Brain microvascular endothelial cell (primary cell): ENCODE results near the gene HAUS7.

Experiments
- DNase-seq: peaks from one replicate; pipeline ENCODE4 v3.0.0-alpha.2; 2020
- H3K27ac ChIP-seq: fragments of 250-450 bp; sonication (Bioruptor Pico); 2 replicates; pipeline ENCODE4 v1.5.1; 2020; ENCODE audit warnings: mild to moderate bottlenecking, moderate library complexity
- H3K27me3 ChIP-seq: fragments of 250-450 bp; sonication (Bioruptor Pico); replicated peaks from 2 replicates; pipeline ENCODE4 v1.5.1; 2020; ENCODE audit warnings: mild to moderate bottlenecking
- H3K36me3 ChIP-seq: fragments of 250-450 bp; sonication (Bioruptor Pico); replicated peaks from 2 replicates; pipeline ENCODE4 v1.5.1; 2020; ENCODE audit warnings: mild to moderate bottlenecking
- H3K4me3 ChIP-seq: 2 replicates; pipeline ENCODE4 v1.5.1; 2011; ENCODE audit warnings: low read depth, mild to moderate bottlenecking, control low read depth, low read length, moderate library complexity
- in situ Hi-C: cut with HindIII; loops from 2 replicates; pipeline ENCODE4 v1.10.0; 2017; ENCODE audit warnings: low sequenced_read_pairs, low pct_ligation_motif_present
- TF ChIP-seq, protein P1 (sequence below): IDR thresholded peaks from 2 replicates; pipeline ENCODE4 v1.5.1; 2011; ENCODE audit warnings: low read depth, mild to moderate bottlenecking, moderate library complexity, low read length, control low read depth, inconsistent platforms; ENCODE audit errors: missing control alignments

HAUS7 gene

DNA sequence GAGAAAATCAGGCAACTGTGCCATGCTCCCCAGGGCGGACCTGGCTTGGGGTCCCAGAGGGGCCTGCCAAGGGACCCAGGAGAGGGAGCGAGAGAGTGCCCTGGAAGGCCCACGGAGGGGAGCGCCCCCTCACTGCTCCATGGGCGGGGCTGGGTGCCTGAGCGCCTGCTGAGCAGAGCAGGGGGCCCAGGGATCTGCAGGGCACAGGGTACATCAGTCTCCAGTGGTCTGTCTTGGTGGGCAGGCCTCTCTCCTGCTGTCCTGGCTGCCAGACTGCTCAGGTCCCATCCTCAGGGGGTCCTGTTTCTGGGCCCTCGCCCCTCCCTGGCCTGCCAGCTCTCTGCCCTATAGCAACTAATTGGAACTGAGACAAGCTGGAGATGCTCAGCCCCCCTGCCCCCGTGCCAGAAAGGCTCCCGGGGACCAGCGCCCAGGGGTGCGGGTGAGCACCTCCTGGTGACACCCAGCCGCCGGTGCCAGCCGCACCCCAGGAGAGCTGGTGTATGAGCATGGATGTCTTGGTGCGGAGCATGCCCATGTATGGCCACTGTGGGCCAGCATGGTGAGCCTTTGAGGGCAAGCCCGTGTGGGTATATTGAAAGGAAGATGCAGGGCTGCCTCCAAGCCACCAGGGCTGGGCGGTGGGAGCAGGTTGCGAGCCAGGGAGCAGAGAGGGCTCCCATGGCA lies 25.7 kb upstream of the HAUS7 start:
- no peaks in the 10 kb centered on the region for H3K27me3 ChIP-seq
- no peak overlapping the region for H3K27ac ChIP-seq
- no peak for DNase-seq
- TF ChIP-seq, protein P1, sequence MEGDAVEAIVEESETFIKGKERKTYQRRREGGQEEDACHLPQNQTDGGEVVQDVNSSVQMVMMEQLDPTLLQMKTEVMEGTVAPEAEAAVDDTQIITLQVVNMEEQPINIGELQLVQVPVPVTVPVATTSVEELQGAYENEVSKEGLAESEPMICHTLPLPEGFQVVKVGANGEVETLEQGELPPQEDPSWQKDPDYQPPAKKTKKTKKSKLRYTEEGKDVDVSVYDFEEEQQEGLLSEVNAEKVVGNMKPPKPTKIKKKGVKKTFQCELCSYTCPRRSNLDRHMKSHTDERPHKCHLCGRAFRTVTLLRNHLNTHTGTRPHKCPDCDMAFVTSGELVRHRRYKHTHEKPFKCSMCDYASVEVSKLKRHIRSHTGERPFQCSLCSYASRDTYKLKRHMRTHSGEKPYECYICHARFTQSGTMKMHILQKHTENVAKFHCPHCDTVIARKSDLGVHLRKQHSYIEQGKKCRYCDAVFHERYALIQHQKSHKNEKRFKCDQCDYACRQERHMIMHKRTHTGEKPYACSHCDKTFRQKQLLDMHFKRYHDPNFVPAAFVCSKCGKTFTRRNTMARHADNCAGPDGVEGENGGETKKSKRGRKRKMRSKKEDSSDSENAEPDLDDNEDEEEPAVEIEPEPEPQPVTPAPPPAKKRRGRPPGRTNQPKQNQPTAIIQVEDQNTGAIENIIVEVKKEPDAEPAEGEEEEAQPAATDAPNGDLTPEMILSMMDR, result peak; percentile 27
- in situ Hi-C loops, result no loop called here
- peak overlapping the region; percentile 72 for H3K4me3 ChIP-seq
- H3K36me3 ChIP-seq, result no peaks in the 10 kb centered on the region

DNA sequence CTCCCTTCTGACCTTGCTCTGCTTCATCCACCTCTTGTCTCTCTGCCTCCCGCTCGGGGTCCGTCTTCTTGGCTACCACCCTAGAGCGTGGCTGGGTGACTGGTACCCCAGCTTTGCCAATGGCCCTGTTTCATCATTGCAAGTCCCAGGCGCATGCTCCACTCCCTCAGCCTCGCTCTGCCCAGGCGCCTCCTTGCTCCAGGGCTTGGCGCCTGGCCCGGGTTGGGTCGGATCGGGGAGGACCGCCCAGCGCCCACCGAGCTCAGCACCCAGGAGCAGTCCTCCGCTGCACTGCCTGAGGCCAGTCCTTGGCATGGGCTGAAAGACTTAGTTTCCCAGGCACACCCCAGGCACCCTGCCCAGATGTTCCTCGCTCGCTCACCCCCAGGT lies 25.0 kb upstream of the HAUS7 start:
- peak overlapping the region; percentile 72 for H3K4me3 ChIP-seq
- H3K36me3 ChIP-seq, result no peaks in the 10 kb centered on the region
- no peak for DNase-seq
- H3K27ac ChIP-seq, result no peak overlapping the region
- TF ChIP-seq, protein P1, result no peak
- H3K27me3 ChIP-seq, result no peaks in the 10 kb centered on the region
- in situ Hi-C loops, result no loop called here

DNA sequence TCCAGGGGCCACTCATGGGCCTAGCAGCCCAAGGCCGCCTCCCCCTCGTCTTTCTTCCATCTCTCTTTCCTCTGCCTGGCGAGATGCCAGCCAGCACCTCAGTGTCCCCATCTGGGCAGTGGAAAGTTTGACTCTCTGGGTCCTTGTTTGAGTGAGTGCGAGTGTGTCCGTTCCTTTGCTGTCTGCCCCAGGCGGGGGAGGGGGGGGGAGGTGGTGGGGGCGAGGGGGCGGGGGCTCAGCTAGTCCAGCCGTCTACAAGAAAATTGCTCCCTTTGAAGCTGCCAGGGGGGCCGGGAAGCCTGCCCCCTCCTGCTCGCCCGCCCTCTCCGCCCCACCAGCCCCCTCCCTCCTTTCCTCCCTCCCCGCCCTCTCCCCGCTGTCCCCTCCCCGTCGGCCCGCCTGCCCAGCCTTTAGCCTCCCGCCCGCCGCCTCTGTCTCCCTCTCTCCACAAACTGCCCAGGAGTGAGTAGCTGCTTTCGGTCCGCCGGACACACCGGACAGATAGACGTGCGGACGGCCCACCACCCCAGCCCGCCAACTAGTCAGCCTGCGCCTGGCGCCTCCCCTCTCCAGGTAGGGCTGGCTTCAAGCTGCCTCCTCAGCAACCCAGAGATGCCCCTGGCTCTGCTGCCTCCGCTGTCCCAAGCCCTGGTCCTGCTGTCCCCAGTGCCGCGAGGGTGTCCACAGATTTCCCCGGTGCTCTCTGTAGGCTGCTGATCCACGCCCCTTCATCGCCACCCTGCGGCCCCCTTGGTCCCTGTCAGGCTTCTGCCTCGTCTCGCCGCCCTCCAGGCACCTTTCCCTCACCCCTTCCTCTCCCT lies 24.4 kb upstream of the HAUS7 start, which contains the start of gene BGN:
Gene BGN, plus strand, starts transcription at position 440 of the 821 bp plus-strand sequence. CDS start 9,652 bp downstream, outside the sequence.
- H3K27ac ChIP-seq, result no peak within 1 kb of the TSS
- in situ Hi-C loops, result no loop called here

DNA sequence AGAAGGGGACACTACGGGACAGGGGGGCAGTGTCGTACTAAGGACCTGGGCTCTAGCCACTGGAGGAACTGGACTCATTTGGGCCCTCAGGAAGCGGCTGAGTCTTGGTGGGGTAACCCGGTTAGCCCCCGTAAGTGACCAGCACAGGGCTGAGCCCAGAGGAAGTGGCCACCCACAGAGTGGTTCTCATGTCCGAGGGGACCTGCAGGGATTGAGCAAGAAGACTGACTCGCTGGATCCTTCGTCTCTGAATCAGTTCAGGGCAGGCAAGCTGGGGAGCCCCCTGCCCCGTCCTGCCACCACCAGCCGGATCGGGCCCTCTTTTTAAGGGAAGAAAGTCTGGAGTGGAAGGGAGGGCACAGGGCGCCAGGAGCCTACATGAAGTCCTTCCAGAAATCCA lies 23.7 kb upstream of the HAUS7 start:
- TF ChIP-seq, protein P1, result no peak
- no peak overlapping the region for H3K27ac ChIP-seq
- in situ Hi-C loops, result no loop called here
- H3K36me3 ChIP-seq, result no peaks in the 10 kb centered on the region
- DNase-seq, result no peak
- peak overlapping the region; percentile 15 for H3K4me3 ChIP-seq
- H3K27me3 ChIP-seq, result no peaks in the 10 kb centered on the region

More for the DNA sequence above, 24.4 kb upstream of the HAUS7 start, which contains the start of gene BGN:
- DNase-seq, result no peak
- H3K27me3 ChIP-seq, result no peaks in the 10 kb centered on the region
- peak within 1 kb of the TSS; percentile 72 for H3K4me3 ChIP-seq
- TF ChIP-seq, protein P1, result peak; percentile 64
- H3K36me3 ChIP-seq, result no peaks in the 10 kb centered on the region

DNA sequence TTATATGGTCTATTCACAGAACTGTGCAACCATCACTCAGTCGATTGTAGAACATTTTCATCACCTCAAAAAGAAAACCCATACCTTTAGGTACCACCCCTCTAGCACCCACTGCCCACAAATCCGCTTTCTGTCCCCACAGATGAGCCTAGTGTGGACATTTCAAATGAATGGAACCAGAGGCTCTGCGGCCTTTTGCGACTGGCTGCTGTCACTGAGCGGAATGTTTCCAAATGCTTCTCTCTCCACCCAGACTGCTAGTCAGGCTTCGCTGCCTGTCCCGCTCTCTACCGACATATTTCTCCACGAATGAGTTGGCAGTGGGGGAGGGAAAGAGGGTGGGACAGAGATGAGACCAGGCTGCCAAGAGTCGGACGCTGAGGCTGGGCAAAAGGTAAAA lies 22.7 kb upstream of the HAUS7 start:
- in situ Hi-C loops, result no loop called here
- Histone ChIP-seq H3K4me3 (no peak overlapping the region), H3K27me3 (no peaks in the 10 kb centered on the region), H3K27ac (no peak overlapping the region), H3K36me3 (no peaks in the 10 kb centered on the region)
- DNase-seq, result no peak
- TF ChIP-seq, protein P1, result no peak
